Glutamatergic neuron (in vitro differentiated cells): ENCODE data around the gene COL15A1. TPM values are rescaled to one million over a fixed set of nuclear protein-coding genes. Genes with fewer than 3 reads are reported as not detected.

Experiments
- DNase-seq: peaks from one replicate; pipeline ENCODE4 v3.0.0; 2022
- H3K27ac Mint-ChIP-seq: one replicate; pipeline ENCODE4 v1.8.0; 2020; ENCODE audit warnings: mild to moderate bottlenecking, mixed read lengths, inconsistent platforms; ENCODE audit not compliant: unreplicated experiment
- H3K27me3 Mint-ChIP-seq: one replicate; pipeline ENCODE4 v1.8.0; 2020; ENCODE audit warnings: mild to moderate bottlenecking, moderate library complexity, mixed read lengths, inconsistent platforms; ENCODE audit not compliant: unreplicated experiment
- H3K36me3 Mint-ChIP-seq: one replicate; pipeline ENCODE4 v1.8.0; 2020; ENCODE audit warnings: mild to moderate bottlenecking, mixed read lengths, inconsistent platforms; ENCODE audit not compliant: unreplicated experiment
- H3K4me1 Mint-ChIP-seq: one replicate; pipeline ENCODE4 v1.8.0; 2020; ENCODE audit warnings: mild to moderate bottlenecking, low read depth, mixed read lengths, inconsistent platforms; ENCODE audit not compliant: unreplicated experiment
- H3K4me3 Mint-ChIP-seq: one replicate; pipeline ENCODE4 v1.8.0; 2020; ENCODE audit warnings: mild to moderate bottlenecking, mixed read lengths, inconsistent platforms; ENCODE audit not compliant: unreplicated experiment
- H3K9me3 Mint-ChIP-seq: one replicate; pipeline ENCODE4 v1.8.0; 2020; ENCODE audit warnings: mild to moderate bottlenecking, moderate library complexity, mixed read lengths, inconsistent platforms; ENCODE audit not compliant: unreplicated experiment
- total RNA-seq: library from RNA; stranded (reverse); fragmentation: NEBNext Ultra II Directional; extraction: Animal tissue kit (Norgen Biotek cat#: 25700); gene quantifications from one replicate; pipeline ENCODE4 v1.2.1, GENCODE V29; 2021; ENCODE audit not compliant: unreplicated experiment
- TF ChIP-seq, protein P1 (sequence below): fragments of 200-600 bp; sonication (generic); IDR thresholded peaks from one replicate; pipeline ENCODE4 v1.5.0; 2021; ENCODE audit not compliant: partially characterized antibody, unreplicated experiment

Gene COL15A1
- total RNA-seq, 1 donor from 2014 or later = not detected

DNA sequence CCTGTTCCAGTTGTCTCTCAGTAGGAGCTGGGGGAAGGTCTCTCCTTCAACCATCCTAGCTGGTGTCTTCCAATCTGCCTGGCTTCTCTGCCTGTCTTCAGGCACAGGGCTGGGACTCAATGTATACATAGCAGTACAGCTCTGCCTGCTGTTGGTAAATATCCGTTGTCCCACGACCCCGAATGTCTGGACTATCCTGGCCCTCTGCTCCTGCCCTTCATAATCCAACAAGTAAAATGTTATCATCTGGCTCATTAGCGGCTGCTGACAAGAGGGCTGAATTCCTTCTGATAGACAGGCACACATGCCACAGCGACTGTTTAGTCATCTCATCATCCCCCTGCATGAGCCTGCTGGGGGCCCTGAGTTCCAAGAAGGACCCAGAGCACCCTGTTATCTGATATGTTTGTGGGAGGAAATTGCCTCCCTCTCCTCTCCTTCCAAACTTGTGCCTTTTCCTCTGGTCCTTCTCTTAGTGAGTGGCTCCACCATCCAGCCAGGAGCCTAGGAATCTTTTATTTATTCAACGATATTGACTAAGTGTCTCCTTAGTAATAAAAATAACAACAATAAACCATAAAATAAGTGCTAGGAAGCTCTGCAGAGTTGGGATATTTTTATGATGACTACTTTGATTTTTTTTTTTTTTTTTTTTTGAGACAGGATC lies 131.7 kb downstream of the COL15A1 start:
- Mint-ChIP-seq H3K9me3 (peaks cover 2% of the 10 kb centered on the region), H3K4me3 (no peak overlapping the region), H3K27me3 (no peaks in the 10 kb centered on the region), H3K36me3 (no peaks in the 10 kb centered on the region), H3K4me1 (peaks cover 7% of the 10 kb centered on the region), H3K27ac (no peak overlapping the region)
- DNase-seq = no peak
- TF ChIP-seq, protein P1, sequence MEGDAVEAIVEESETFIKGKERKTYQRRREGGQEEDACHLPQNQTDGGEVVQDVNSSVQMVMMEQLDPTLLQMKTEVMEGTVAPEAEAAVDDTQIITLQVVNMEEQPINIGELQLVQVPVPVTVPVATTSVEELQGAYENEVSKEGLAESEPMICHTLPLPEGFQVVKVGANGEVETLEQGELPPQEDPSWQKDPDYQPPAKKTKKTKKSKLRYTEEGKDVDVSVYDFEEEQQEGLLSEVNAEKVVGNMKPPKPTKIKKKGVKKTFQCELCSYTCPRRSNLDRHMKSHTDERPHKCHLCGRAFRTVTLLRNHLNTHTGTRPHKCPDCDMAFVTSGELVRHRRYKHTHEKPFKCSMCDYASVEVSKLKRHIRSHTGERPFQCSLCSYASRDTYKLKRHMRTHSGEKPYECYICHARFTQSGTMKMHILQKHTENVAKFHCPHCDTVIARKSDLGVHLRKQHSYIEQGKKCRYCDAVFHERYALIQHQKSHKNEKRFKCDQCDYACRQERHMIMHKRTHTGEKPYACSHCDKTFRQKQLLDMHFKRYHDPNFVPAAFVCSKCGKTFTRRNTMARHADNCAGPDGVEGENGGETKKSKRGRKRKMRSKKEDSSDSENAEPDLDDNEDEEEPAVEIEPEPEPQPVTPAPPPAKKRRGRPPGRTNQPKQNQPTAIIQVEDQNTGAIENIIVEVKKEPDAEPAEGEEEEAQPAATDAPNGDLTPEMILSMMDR = no peak

DNA sequence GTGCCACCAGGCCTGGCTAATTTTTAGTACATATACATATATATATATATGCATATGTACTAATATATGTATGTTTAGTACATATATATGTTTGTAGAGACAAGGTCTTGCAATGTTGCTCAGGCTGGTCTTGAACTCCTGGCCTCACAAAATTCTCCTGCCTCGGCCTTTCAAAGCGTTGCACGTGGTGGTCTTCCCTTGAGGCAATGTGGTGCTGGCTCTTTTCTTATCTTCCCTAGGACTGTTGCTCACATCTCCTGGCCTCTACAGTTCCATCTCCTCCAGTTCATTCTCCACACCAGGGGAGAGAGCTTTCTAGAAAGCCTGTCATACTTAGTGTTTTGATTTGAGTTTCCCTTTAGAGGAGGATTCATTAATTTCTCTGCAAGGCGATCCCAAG lies 132.3 kb downstream of the COL15A1 start:
- Mint-ChIP-seq H3K9me3 (peaks cover 2% of the 10 kb centered on the region), H3K36me3 (no peaks in the 10 kb centered on the region), H3K4me1 (peaks cover 7% of the 10 kb centered on the region), H3K27me3 (no peaks in the 10 kb centered on the region), H3K4me3 (no peak overlapping the region), H3K27ac (no peak overlapping the region)
- DNase-seq = no peak
- TF ChIP-seq, protein P1 = no peak

DNA sequence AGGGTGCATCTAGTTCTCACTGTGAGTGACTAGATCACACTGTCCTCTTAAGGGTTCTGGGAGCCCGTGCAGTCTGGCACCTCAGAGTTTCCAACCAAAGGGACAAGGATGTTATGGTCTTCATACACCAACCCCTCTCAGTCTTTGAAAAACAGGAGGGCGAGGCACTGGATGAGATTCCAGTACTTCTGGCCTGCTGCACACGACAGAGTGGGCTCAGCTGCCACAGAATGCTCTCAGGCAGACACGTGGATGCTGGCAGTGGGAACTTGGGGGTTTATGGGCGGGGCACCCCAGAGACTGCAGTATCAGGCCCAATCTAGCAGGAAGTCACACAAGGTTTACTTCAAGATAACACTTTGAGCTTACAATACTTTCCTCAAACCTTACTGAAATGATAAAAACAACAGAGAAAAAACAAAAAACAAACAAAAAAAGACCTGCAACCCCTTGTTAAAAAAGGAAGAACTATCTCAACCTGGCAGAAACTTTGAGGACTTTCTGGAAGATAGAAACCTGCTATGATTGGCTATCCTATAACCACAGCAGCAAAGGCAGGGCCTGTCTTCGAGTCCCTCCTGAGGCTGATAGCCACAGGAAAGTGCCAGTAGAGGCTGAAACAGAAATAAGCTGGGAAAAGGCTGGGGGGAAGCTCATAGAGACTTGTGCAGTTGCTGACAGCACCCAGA lies 132.9 kb downstream of the COL15A1 start:
- no peak overlapping the region for H3K27ac Mint-ChIP-seq
- peaks cover 2% of the 10 kb centered on the region for H3K9me3 Mint-ChIP-seq
- no peak overlapping the region for H3K4me3 Mint-ChIP-seq
- no peaks in the 10 kb centered on the region for H3K36me3 Mint-ChIP-seq
- H3K27me3 Mint-ChIP-seq = peaks cover 1% of the 10 kb centered on the region
- peaks cover 7% of the 10 kb centered on the region for H3K4me1 Mint-ChIP-seq
- TF ChIP-seq, protein P1 = no peak
- DNase-seq = no peak

DNA sequence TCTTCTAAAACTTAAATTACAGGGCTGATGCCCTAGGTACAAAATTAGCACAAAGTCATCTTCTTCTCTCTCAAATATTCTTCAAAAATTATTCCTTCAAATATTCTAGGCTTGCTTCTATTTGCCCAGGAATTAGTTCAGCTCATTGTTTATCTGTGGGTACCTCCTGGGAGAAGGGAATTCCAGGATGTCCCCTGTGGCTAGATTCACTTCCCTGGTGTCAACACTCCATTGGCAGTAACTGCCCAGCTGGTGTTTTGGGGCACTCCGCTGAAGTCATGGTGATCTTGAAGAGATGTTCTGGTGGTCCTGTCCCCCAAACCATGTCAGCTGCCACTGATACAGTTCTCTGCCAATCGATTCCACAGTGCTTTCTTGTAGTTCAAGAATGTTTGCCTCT lies 135.0 kb downstream of the COL15A1 start:
- Mint-ChIP-seq H3K9me3 (peaks cover 2% of the 10 kb centered on the region), H3K36me3 (no peaks in the 10 kb centered on the region), H3K27me3 (peaks cover 2% of the 10 kb centered on the region), H3K4me3 (no peak overlapping the region), H3K4me1 (peaks cover 7% of the 10 kb centered on the region), H3K27ac (no peak overlapping the region)
- no peak for DNase-seq
- TF ChIP-seq, protein P1 = no peak

DNA sequence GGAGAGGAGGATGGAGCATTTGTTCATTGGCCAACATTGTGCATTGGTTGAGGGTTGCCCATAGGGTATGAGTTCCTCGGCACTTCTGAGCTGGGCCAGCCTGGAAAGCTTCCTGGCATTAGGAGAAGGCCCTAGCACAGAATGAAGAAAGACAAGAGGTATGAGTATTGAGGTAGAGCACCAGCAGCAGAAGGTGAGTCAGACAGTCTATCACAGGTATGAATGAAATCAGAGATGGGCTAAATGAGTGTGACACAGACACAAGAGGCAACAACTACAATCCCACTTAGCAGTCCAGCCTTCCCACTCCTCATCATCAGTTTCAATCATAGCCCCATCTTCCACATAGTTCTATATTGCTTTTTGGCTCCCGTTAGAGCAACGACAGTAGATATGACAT lies 135.8 kb downstream of the COL15A1 start:
- no peaks in the 10 kb centered on the region for H3K9me3 Mint-ChIP-seq
- no peak for DNase-seq
- H3K27me3 Mint-ChIP-seq = peaks cover 2% of the 10 kb centered on the region
- TF ChIP-seq, protein P1 = no peak
- H3K4me3 Mint-ChIP-seq = no peak overlapping the region
- H3K36me3 Mint-ChIP-seq = no peaks in the 10 kb centered on the region
- peaks cover 7% of the 10 kb centered on the region for H3K4me1 Mint-ChIP-seq
- H3K27ac Mint-ChIP-seq = no peak overlapping the region
